ENCODE data around the gene AUTS2.
"Not testable (repeated sequence)": the region's sequence is repeated elsewhere in the genome, so short reads cannot be mapped to it uniquely, and the experiment has no call there.

AUTS2 gene

DNA sequence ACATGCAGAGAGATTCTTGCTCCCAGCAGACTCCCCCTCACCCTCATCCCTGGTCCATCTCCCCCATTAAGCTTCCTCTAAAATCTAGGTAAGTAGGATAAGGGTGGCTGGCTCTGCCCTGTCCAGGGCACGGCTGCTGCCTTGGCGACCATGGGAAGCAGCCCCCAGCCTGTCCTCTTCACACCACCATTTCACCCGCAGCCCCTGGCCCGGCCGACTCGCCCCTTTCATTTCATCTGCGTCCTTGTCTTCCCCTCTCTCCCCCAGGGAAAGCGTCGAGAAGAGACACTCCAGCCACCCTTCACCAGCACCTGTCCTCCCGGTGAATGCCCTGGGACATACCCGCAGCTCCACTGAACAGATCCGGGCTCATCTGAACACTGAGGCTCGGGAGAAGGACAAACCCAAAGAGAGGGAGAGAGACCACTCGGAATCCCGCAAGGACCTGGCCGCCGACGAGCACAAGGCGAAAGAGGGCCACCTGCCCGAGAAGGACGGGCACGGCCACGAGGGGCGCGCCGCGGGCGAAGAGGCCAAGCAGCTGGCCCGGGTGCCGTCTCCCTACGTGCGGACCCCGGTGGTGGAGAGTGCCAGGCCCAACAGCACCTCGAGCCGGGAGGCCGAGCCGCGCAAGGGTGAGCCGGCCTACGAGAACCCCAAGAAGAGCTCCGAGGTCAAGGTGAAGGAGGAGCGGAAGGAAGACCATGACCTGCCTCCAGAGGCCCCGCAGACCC is 1191.4 kb downstream of the AUTS2 start:
- DNase-seq: no peak

DNA sequence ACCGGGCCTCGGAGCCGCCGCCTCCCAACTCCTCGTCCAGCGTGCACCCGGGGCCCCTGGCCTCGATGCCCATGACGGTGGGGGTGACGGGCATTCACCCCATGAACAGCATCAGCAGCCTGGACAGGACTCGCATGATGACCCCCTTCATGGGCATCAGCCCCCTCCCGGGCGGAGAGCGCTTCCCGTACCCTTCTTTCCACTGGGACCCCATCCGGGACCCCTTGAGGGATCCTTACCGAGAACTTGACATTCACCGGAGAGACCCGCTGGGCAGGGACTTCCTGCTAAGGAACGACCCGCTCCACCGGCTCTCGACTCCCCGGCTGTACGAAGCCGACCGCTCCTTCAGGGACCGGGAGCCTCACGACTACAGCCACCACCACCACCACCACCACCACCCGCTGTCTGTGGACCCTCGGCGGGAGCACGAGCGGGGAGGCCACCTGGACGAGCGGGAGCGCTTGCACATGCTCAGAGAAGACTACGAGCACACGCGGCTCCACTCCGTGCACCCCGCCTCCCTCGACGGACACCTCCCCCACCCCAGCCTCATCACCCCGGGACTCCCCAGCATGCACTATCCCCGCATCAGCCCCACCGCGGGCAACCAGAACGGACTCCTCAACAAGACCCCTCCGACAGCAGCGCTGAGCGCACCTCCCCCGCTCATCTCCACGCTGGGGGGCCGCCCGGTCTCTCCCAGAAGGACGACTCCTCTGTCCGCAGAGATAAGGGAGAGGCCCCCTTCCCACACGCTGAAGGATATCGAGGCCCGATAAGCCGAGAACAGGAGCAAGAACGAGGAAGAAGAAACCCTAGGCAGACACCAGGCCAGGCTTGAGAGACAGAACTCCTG is 1192.2 kb downstream of the AUTS2 start:
- DNase-seq: no peak

DNA sequence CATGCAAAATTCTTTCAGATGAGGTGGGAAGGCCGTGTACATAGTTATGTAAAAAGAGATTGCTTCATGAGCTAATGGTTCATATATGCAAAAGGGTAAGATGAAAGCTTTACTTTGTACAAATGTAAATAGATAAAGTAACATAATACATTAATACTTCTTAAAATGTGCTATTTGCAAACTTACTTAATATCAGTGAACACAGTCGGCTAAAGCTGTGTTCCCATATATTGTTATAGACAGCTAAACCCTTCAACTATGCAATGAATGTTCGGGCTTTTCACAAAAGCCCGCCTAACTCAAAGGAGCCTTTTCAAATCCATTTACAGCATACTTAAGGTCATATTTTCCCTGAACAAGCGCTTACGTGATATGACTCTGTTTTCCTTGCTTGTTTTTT is 1193.1 kb downstream of the AUTS2 start:
- DNase-seq: no peak

DNA sequence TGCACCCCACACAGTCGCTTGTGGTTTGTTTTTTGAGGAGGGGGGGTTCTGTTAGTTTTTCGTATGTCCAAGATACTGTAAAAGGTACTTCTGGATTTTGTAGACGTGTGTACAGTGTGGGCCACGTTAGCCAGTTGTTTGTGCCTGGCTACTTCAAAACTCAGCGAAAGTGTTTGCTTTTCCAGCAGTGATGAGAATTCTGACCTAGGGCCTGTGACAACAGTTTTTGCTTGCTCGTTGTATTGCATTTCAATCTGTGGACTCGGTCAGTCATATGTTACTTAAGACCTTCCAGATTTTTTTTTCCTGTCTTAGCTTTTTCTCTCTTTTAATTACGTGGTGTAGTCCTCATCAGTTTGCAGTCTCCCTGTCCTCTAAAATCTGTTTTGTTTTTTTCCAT is 1194.8 kb downstream of the AUTS2 start:
- DNase-seq: no peak

DNA sequence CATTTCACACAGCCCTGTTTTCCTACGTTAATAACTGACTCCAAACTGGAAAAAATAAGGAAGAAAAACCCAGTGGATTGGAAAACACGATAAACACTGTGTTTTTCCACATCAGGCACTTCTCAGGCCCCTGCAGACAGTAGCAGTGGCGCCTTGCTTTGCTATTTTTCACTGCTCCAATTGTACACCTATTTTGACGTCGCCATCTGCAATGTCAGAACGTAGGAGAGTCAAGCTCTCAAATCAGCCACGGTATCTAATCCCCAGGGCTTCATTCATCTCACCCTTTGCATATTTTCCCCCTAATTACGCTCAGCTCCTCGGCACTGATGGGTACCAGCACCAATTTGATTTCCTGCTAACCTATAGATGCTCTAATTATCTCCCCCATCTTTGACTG is 1195.5 kb downstream of the AUTS2 start:
- no peak for DNase-seq

DNA sequence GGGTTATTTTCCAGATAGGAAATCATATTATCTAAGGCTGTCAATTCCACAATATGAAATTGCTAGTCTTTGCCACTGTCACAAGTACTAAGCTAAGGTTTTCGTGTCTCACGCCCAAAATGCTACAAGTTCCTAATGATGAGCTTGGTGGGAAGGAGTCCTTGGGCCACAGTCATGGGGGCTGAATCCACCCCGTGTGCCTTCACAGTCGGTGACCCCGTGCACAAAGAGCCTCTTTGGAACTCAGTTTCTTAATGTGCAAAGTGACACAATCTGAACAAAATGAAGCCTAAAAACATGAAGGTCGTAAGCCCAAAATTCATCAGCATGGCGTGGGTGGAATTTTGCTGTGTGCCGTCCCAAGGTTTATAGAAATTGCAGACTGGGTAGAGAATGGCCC is 1196.7 kb downstream of the AUTS2 start:
- no peak for DNase-seq

DNA sequence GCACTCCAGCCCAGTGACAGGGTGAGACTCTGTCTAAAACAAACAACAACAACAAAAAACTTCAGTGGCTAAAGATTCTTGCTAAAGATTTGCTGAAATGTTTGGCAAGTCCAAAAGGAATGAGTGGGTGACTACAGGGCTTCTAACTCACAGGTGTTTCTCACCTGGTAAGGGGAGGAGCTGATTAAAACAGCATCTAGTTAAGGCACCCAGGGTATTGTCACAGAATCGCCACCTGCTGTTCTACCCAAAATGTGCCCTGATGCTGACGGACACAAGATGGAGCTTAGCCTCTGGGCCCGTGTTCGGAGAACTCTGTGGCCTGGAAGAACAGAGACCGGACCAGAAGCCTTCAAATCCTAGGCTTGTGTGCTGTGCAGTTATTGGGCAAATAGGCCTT is 1197.7 kb downstream of the AUTS2 start:
- no peak for DNase-seq

DNA sequence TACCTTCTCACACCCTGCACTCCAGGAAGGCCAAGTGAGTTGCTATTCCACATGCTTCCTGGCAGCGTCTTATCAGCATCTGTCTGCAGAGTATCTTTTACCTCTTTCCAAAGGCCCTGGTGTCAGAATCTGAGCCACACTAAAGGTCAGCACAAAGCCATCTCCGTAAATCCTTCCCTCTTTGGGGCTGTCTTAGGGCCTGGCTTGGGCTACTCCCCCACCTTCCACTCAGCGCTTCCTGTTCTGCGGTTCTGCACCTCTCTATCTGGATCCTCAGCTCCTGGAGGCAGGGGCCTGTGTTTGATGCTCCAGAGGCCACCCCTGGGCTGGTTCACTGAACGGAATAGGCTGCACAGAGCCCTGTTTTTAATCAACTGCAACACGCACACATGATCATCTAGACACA is 1198.8 kb downstream of the AUTS2 start:
- DNase-seq: no peak

DNA sequence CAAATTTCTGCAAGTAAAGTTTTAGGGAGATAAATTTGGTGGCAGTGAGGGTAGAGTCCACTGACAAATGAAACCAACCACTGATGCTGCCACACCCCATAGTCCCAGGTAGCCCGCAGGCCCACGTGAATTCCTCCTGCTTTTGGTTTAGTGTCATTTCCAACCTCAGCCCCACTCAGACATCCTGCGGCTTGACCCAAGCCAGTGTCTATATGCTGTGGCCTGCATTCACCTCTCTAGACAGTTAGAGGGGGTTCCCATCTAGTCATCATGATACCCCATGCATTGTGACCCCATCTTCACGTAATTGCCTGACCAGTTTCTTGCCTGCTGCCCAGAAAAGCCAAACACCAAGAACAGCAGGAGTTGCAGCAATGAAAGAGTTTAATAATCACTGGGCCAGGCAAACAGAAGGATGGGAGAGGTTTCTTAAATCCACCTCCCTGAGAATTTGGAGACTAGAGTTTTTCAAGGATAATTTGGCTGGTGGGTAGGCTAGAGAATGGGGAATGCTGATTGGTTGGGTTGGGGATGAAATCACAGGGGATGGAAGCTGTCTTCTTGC is 1201.6 kb downstream of the AUTS2 start:
- DNase-seq: no peak

DNA sequence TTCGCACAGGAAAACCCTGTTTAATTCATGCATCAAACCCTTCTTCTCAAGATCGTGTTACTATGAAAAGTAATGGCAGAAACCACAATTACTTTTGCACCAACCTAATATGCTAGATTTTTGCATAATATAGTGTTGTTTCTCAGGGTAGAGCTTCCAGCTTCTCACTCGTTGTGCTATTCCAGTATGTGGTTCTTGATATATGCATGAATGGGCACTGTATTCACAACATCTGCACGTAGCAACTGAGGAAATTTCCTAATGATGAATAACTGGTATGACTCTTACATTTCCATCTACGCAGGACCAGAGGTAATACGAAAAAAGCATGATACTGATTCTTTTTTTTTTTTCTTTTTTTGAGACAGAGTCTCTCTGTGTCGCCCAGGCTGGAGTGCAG is 1207.1 kb downstream of the AUTS2 start:
- DNase-seq: no peak

DNA sequence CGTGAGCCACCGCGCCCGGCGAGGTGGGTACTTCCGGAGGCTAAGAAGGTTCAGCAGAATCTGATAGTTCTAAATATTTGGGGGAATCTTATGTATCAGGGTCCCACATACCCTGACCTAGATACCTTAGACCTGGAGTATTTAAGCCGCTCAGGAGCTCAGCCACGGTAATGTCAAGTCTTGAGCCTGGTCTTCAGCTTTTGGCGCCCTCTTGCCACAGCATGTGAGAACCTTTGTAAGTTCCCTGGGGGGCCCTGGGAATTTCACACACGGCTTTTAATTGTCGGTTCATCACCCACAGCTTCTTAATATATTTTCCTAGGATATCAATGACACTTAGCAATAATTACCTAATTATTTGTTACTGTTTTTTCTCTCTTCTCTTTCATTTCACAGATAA is 1209.4 kb downstream of the AUTS2 start:
- DNase-seq: no peak

DNA sequence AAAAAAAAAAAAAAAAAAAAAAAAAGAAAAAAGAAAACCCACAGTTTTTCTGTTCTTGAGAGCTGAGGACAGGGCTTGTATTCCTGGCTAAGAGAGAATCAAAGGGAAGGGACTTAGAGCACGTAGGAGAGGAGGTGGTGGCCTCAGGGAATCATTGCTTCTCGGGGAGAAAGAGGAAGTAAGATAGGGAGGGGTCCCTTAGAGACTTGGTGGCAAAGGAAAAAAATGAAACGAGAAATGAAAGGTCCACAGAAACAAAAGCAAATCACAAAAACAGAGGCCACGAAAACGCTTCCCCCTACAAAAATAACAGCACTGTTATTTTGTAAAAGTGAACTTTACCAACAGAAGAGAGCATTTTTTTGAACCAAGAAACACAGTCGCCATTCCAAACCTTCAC is 1210.6 kb downstream of the AUTS2 start:
- no peak for DNase-seq

DNA sequence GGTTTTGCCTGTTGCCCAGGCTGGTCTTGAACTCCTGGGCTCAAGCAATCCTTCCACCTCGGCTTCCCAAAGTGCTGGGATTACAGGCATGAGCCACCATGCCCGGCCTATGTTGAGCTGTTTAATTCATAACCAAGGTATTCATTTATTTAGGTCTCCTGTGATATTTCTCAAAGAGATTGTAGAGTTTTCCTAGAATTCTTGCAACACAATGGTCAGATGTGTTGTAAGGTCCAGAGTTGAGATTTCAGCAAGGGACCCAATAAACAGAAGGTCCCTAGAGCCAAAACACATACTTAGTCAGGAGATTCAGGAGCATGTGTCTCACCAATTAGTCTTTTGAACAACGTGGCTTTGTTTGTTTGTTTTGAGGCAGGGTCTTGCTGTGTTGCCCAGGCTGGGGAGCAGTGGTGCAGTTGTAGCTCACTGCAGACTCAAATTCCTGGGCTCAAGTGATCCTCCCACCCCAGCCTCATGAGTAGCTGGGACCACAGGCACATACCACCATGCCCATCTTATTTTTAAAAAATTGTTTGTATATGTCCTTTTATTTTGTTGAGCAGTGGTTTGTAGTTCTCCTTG is 1212.4 kb downstream of the AUTS2 start:
- DNase-seq: no peak

DNA sequence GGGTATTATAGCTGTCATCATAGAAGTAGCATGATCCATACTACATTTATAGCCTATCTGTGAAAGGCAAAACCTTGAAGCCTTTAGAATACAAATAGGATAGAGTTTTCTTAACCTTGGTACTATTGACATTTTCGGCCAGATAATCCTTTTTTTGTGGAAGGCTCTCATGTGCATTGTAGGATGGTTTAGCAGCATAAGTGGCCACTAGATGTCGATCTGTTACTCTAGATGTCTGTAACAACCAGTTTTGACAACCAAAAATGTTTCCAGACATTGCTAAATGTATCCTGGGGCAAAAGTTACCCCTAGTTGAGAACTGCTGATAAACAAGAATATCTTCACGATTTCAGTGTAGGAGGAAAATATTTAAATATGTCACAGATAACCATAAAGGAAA is 1214.2 kb downstream of the AUTS2 start:
- no peak for DNase-seq

DNA sequence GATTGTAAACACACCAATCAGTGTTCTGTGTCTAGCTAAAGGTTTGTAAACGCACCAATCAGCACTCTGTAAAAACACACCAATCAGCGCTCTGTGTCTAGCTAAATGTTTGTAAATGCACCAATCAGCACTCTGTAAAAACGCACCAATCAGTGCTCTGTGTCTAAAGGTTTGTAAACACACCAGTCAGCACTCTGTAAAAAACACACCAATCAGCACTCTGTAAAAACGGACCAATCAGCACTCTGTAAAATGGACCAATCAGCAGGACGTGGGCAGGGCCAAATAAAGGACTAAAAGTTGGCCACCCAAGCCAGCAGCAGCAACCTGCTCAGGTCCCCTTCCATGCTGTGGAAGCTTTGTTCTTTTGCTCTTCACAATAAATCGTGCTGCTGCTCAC is 1224.2 kb downstream of the AUTS2 start:
- not testable (repeated sequence) for DNase-seq

DNA sequence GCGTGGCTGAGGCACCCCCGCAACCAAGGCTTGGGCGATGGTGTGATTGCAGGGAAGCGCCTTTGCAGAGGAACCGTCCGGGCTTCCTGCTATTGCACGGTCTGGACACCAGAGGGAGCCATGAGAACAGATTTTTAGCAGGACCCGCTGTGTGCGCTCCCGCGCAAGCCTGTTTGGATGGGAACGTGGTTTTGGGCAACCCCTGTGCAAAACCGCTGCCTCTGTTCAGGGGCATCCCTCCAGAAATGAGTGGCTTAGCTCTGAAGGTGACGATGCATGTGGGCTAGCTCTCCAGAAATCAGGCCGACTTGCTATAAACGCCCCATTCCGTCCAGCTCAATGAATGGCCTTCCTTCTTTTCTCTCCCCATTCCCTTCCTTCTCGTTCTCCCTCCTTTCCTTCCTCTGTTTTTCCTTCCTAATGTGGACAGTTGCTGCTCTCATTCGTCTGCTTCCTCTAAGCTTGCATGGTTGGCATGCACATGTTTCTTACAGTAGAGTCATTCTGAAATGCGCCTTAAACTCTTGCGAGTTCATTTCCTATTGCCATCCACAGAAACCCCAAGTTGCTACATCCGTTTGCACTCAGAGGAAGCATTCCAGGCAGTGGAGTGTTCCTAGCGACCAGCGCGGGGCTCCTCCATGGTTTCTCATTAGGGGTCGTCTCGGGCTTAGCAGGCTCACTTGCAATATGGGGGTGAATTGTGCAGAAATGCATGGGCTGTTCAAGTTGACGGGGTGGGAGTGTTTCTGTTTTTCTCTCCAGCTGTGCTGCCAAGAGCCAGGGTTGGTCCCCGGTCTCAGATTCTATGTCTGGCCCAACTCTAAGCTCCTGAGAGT is 1231.2 kb downstream of the AUTS2 start:
- DNase-seq: peak; percentile 45

DNA sequence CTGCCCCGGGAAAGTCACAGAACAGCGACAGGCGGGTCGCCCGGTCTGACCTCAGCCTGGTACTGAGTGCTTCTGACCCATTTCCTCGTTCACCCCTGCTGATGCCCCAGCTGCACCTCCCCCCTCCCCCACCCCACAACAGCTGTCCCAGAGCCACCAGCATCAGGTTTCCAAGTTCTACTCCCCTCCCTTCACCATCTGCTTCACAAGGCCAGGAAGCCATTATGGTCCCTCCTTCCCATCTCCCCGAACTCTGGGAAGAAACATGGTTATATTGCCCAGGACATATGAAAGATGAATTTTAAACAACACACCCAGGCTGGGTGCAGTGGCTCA is 1231.8 kb downstream of the AUTS2 start:
- no peak for DNase-seq

DNA sequence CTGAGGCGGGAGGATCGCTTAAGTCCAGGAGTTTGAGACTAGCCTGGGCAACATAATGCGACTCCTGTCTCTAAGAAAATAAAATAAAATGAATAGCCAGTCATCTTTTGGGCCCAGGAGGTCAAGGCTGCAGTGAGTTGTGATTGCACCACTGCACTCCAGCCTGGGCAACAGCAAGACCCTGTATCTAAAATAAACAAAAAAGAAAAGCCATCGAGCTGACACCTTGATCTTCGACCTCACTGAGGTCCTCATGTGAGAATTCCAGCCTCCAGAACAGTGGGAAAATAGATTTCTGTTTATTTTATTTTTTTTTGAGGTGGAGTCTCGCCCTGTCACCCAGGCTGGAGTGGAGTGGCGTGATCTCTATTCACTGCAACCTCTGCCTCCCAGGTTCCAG is 1232.2 kb downstream of the AUTS2 start:
- DNase-seq: no peak

DNA sequence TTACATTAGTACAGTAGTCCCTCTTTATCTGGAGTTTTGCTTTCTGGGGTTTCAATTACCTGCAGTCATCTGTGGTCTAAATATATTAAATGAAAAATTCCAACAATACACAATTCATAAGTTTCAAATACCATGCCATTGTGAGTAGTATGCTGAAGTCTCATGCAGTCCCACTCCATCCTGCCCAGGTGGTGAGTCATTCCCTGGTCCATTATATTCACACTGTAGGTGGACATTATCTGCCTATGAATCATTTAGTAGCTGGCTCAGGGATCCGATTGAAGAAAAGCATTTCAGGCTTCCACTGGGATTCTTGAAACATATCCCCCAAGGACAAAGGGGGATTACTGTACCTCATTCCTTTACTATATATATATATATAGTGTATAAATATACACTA is 1235.5 kb downstream of the AUTS2 start:
- DNase-seq: no peak

DNA sequence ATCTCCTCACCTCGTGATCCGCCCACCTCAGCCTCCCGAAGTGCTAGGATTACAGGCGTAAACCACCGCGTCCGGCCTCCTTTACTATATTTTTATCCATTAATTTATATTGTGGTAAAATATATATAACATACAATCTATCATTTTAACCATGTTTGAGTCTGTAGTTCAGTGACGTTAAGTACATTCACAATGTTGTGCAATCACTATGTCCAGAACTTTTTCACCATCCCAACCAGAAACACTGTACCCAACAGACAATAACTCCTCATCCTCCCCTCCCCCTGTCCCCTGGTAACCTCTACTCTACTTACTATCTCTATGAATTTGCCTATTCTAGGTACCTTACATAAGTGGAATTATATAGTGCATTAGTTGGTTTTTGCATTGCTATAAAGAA is 1236.1 kb downstream of the AUTS2 start:
- DNase-seq: no peak

DNA sequence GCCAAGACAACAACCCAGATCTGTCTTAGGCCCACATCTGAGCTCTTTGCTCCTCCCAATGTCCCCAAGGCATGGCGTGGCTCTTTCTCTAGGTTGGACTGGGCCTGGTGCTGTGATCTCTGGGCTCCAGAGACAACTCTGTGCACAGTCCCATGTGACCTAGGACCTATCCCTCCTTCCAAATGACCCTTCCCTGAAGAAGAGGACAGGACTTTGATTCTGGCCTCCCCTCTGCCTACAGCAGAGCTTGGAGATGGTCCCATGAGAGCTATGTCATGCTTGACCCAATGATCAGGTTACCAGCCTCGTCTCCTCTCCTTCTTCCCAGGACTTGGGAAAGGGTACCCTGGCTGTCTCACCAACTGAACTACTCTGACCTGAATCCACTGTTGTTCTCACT is 1237.4 kb downstream of the AUTS2 start:
- no peak for DNase-seq

DNA sequence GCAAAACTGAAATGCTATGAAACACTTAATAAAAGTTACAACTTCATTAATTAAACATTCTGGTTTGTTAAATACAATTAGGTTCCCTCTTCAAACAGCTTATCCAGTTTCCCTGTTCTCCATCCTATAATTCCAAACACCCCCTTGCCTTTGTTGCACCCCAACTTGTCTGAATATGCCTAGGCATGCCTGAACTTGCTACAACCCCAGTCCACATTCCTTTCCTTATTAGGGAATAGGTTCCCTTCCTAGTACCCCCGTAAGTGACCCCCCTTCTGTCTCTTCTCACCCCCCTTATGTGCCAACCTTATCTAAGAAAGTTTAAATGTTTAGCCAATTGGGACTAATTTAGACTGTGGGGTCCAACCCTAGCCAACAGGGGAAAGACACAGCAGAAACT is 1238.0 kb downstream of the AUTS2 start:
- DNase-seq: no peak

DNA sequence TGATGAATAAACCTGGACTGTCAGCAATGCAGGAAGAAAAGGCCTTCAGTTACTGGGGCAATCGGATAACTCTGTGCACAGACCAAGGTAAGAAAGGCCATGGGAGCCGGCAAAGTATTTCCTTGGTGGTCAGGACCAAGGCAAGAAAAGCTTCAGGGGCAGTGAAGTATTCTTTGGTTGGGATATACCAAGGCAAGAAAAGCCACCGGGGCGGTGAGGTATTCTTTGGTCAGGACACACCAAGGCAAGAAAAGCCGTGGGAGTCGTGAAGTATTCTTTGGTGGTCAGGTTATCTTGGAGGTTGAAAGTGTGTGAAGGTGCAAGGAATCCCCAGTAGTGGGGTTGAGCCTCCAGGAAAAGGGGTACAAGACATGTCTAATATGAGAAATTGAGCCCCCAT is 1238.7 kb downstream of the AUTS2 start:
- DNase-seq: no peak

Measured in CD4-positive, alpha-beta T cell treated with Interleukin-15 for 1 hour (primary cell).